Measurements from ENCODE around the gene SLC12A8.

DNA sequence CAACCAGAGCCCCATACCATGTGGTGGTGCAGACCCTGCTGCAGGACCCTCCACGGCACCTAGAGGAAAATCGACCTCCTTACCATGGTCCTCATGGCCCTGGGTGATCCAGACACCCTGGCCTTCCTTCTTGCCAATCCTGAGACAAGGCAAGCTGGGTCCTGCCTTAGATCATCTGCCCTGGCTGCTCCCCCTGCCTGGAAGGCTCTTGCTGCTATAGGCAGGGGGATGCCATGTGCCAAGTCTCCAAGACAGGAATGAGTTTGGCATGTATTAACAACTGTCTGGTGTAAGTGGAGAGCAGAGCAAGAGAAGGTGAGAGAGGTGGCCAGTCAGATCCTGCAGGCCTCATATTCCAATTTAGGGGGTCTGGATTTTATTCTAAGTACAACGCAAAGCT, 164.3 kb downstream of the SLC12A8 start:
- TF ChIP-seq POLR2A (IDR thresholded peaks at IDR 0.05; ENCODE audit: extremely low read depth, insufficient read length) (no peak), MYC (IDR thresholded peaks at IDR 0.05; ENCODE audit: low read depth, low read length) (no peak)
- TF ChIP-seq, protein P1, sequence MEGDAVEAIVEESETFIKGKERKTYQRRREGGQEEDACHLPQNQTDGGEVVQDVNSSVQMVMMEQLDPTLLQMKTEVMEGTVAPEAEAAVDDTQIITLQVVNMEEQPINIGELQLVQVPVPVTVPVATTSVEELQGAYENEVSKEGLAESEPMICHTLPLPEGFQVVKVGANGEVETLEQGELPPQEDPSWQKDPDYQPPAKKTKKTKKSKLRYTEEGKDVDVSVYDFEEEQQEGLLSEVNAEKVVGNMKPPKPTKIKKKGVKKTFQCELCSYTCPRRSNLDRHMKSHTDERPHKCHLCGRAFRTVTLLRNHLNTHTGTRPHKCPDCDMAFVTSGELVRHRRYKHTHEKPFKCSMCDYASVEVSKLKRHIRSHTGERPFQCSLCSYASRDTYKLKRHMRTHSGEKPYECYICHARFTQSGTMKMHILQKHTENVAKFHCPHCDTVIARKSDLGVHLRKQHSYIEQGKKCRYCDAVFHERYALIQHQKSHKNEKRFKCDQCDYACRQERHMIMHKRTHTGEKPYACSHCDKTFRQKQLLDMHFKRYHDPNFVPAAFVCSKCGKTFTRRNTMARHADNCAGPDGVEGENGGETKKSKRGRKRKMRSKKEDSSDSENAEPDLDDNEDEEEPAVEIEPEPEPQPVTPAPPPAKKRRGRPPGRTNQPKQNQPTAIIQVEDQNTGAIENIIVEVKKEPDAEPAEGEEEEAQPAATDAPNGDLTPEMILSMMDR (IDR thresholded peaks at IDR 0.05; ENCODE audit: low read depth, low read length): no peak
